H9 (cell line): ENCODE measurements around the gene ADGRL3. TPM values are rescaled to one million over a fixed set of nuclear protein-coding genes. Genes with fewer than 3 reads are reported as not detected.

ENCODE experiments used
- DNase-seq: peaks from one replicate; pipeline ENCODE4 v3.0.0-alpha.2; 2017
- H2AFZ ChIP-seq: one replicate; pipeline ENCODE4 v1.6.1; 2013; ENCODE audit warnings: mild to moderate bottlenecking, low read length, control low read depth, moderate library complexity
- H2AK5ac ChIP-seq: 2 replicates; pipeline ENCODE4 v1.6.1; 2013; ENCODE audit warnings: low read length, control low read depth, mixed read lengths; ENCODE audit not compliant: insufficient read length
- H2BK120ac ChIP-seq: one replicate; pipeline ENCODE4 v1.6.1; 2013; ENCODE audit warnings: low read depth, mild to moderate bottlenecking, low read length, control low read depth, inconsistent platforms; ENCODE audit not compliant: poor library complexity, severe bottlenecking
- H2BK12ac ChIP-seq: 2 replicates; pipeline ENCODE4 v1.6.1; 2013; ENCODE audit warnings: low read length, control low read depth, mixed read lengths, low read depth; ENCODE audit not compliant: insufficient read length
- H2BK15ac ChIP-seq: 2 replicates; pipeline ENCODE4 v1.6.1; 2013; ENCODE audit warnings: low read depth, low read length, control low read depth
- H2BK20ac ChIP-seq: one replicate; pipeline ENCODE4 v1.6.1; 2013; ENCODE audit warnings: low read depth, mild to moderate bottlenecking, low read length, control low read depth, inconsistent platforms; ENCODE audit not compliant: poor library complexity, severe bottlenecking
- H2BK5ac ChIP-seq: 2 replicates; pipeline ENCODE4 v1.6.1; 2013; ENCODE audit warnings: low read length, control low read depth, mixed read lengths; ENCODE audit not compliant: insufficient read length
- H3K14ac ChIP-seq: 2 replicates; pipeline ENCODE4 v1.6.1; 2013; ENCODE audit warnings: low read length, control low read depth; ENCODE audit not compliant: insufficient read depth
- H3K18ac ChIP-seq: 2 replicates; pipeline ENCODE4 v1.6.1; 2013; ENCODE audit warnings: low read depth, mild to moderate bottlenecking, mixed read lengths, low read length, control low read depth; ENCODE audit not compliant: insufficient read length
- H3K23ac ChIP-seq: 2 replicates; pipeline ENCODE4 v1.6.1; 2013; ENCODE audit warnings: low read length, control low read depth, mixed read lengths, low read depth; ENCODE audit not compliant: insufficient read length
- H3K23me2 ChIP-seq: 2 replicates; pipeline ENCODE4 v1.6.1; 2013; ENCODE audit warnings: low read depth, mild to moderate bottlenecking, mixed read lengths, low read length, control low read depth; ENCODE audit not compliant: insufficient read length, poor library complexity, severe bottlenecking
- H3K27ac ChIP-seq: 2 replicates; pipeline ENCODE4 v1.5.1; 2013; ENCODE audit warnings: low read length, control low read depth, mixed read lengths, low read depth; ENCODE audit not compliant: insufficient read length
- H3K27me3 ChIP-seq: 2 replicates; pipeline ENCODE4 v1.6.1; 2013; ENCODE audit warnings: low read length, control low read depth, inconsistent platforms; ENCODE audit not compliant: insufficient read depth
- H3K4ac ChIP-seq: 2 replicates; pipeline ENCODE4 v1.6.1; 2013; ENCODE audit warnings: low read depth, mild to moderate bottlenecking, control low read depth, inconsistent platforms, low read length, moderate library complexity
- H3K4me1 ChIP-seq: 2 replicates; pipeline ENCODE4 v1.6.1; 2013; ENCODE audit warnings: low read length, control low read depth, inconsistent platforms; ENCODE audit not compliant: insufficient read depth
- H3K4me2 ChIP-seq: 2 replicates; pipeline ENCODE4 v1.6.1; 2013; ENCODE audit warnings: low read length, control low read depth, mixed read lengths; ENCODE audit not compliant: insufficient read length, insufficient read depth
- H3K56ac ChIP-seq: 2 replicates; pipeline ENCODE4 v1.6.1; 2013; ENCODE audit warnings: low read depth, mild to moderate bottlenecking, mixed read lengths, low read length, control low read depth; ENCODE audit not compliant: insufficient read length
- H3K79me1 ChIP-seq: 2 replicates; pipeline ENCODE4 v1.6.1; 2013; ENCODE audit warnings: low read depth, mild to moderate bottlenecking, moderate library complexity, low read length, control low read depth, inconsistent platforms; ENCODE audit not compliant: insufficient read depth, poor library complexity, severe bottlenecking
- H3K79me2 ChIP-seq: 2 replicates; pipeline ENCODE4 v1.6.1; 2013; ENCODE audit warnings: low read length, control low read depth, inconsistent platforms; ENCODE audit not compliant: insufficient read depth
- H3K9ac ChIP-seq: 2 replicates; pipeline ENCODE4 v1.6.1; 2013; ENCODE audit warnings: low read length, control low read depth, mixed read lengths; ENCODE audit not compliant: insufficient read length; ENCODE audit errors: extremely low read depth
- H3K9me3 ChIP-seq: one replicate; pipeline ENCODE4 v1.6.1; 2013; ENCODE audit warnings: low read depth, low read length, inconsistent platforms; ENCODE audit not compliant: control insufficient read depth
- H3T11ph ChIP-seq: one replicate; pipeline ENCODE4 v1.6.1; 2013; ENCODE audit warnings: mild to moderate bottlenecking, low read length, control low read depth, inconsistent platforms
- H4K20me1 ChIP-seq: one replicate; pipeline ENCODE4 v1.6.1; 2013; ENCODE audit not compliant: control insufficient read depth, insufficient read length, insufficient read depth
- H4K5ac ChIP-seq: 2 replicates; pipeline ENCODE4 v1.6.1; 2013; ENCODE audit warnings: low read depth, mild to moderate bottlenecking, mixed read lengths, low read length, control low read depth; ENCODE audit not compliant: insufficient read length
- H4K8ac ChIP-seq: replicated peaks from 2 replicates; pipeline ENCODE4 v1.6.1; 2013; ENCODE audit warnings: low read length, control low read depth, mixed read lengths, low read depth; ENCODE audit not compliant: insufficient read length
- H4K91ac ChIP-seq: 2 replicates; pipeline ENCODE4 v1.6.1; 2013; ENCODE audit warnings: low read depth, mild to moderate bottlenecking, moderate library complexity, mixed read lengths, low read length, control low read depth; ENCODE audit not compliant: insufficient read length
- H3K27ac Mint-ChIP-seq, 3 experiments: 2 replicates in 2 of 3; 3 replicates in 1 of 3; pipeline ENCODE4 v1.8.0; 2020 to 2021; ENCODE audit warnings: mixed read lengths in 3 of 3, mild to moderate bottlenecking in 1 of 3, moderate library complexity in 1 of 3
- H3K27me3 Mint-ChIP-seq: 2 replicates; pipeline ENCODE4 v1.8.0; 2021; ENCODE audit warnings: low read depth, mild to moderate bottlenecking, moderate library complexity, mixed read lengths
- H3K36me3 Mint-ChIP-seq, 3 experiments: 2 replicates in 2 of 3; 3 replicates in 1 of 3; pipeline ENCODE4 v1.8.0; 2020 to 2021; ENCODE audit warnings: low read depth in 3 of 3, mixed read lengths in 3 of 3; ENCODE audit not compliant: insufficient read depth in 1 of 3
- H3K4me1 Mint-ChIP-seq, 2 experiments: 2 replicates each; pipeline ENCODE4 v1.8.0; 2020; ENCODE audit warnings: mixed read lengths in 2 of 2
- H3K4me3 Mint-ChIP-seq, 2 experiments: 2 replicates in 1 of 2; 3 replicates in 1 of 2; pipeline ENCODE4 v1.8.0; 2020 to 2021; ENCODE audit warnings: mild to moderate bottlenecking in 2 of 2, mixed read lengths in 2 of 2, moderate library complexity in 1 of 2
- H3K9me3 Mint-ChIP-seq, 2 experiments: 2 replicates in 1 of 2; 3 replicates in 1 of 2; pipeline ENCODE4 v1.8.0; 2020; ENCODE audit warnings: mild to moderate bottlenecking in 2 of 2, mixed read lengths in 2 of 2, moderate library complexity in 1 of 2
- CTCF ChIP-seq: fragments of 200-600 bp; sonication (generic); conservative IDR thresholded peaks from 3 replicates; pipeline ENCODE4 v1.8.0; 2021; ENCODE audit warnings: antibody characterized with exemption, mild to moderate bottlenecking
- WGBS: extraction: QIAGEN DNeasy Blood & Tissue Kit; methylation state at CpG from one replicate; pipeline ENCODE4 v1.1.7; 2013; ENCODE audit warnings: missing lambda C conversion rate, low lambda C conversion rate, mixed read lengths; ENCODE audit not compliant: insufficient read length; ENCODE audit errors: extremely low coverage; 5-methylcytosine and 5-hydroxymethylcytosine counted together
- total RNA-seq: library from RNA; stranded (reverse); gene quantifications from 2 replicates; pipeline ENCODE4 v1.2.1, GENCODE V29; 2021

ADGRL3 gene
- total RNA-seq, 1 experiment from 2014 or later, result 5.9 TPM

- Histone ChIP-seq H2BK120ac (no peak overlapping the region), H2AK5ac (no peak overlapping the region), H4K8ac (no peak overlapping the region), H4K20me1 (no peaks in the 10 kb centered on the region), H3K9ac (no peak overlapping the region), H3K4ac (no peak overlapping the region), H3K18ac (no peak overlapping the region), H3K23me2 (no peaks in the 10 kb centered on the region), H2BK20ac (no peak overlapping the region), H3T11ph (no peak overlapping the region), H3K4me1 (no peaks in the 10 kb centered on the region), H2BK12ac (no peak overlapping the region), H3K4me2 (no peak overlapping the region), H3K23ac (no peak overlapping the region), H4K91ac (no peak overlapping the region), H4K5ac (no peak overlapping the region), H3K14ac (no peak overlapping the region), H3K79me1 (no peaks in the 10 kb centered on the region), H3K9me3 (no peaks in the 10 kb centered on the region), H3K27ac (no peak overlapping the region), H3K56ac (no peak overlapping the region), H2BK15ac (no peak overlapping the region), H3K79me2 (no peaks in the 10 kb centered on the region), H2BK5ac (no peak overlapping the region), H2AFZ (no peak overlapping the region), H3K27me3 (no peaks in the 10 kb centered on the region)
- Mint-ChIP-seq H3K36me3 (no peaks in the 10 kb centered on the region), H3K9me3 (no peaks in the 10 kb centered on the region), H3K4me1 (peaks cover 0 to 3% of the 10 kb centered on the region in 2 experiments; a peak in 1 of 4 replicates), H3K27ac (no peak overlapping the region), H3K27me3 (no peaks in the 10 kb centered on the region), H3K4me3 (no peak overlapping the region)
- no CpG with 5 or more reads among the region's 4 CpGs for WGBS
- TF ChIP-seq CTCF, result peak; percentile 54; the same call in 2 of the 3 replicates
- peak; percentile 35 for DNase-seq
Measured at GRCh38 chr4:61619528-61619927, 419.4 kb downstream of the ADGRL3 start.
